Right lobe of liver (tissue), 4 donors: Measurements from ENCODE around the gene ZNF18.

Experiments
- POLR2A ChIP-seq: fragments of 450-650 bp; IDR thresholded peaks from one replicate; pipeline ENCODE4 v1.6.1; 2017; ENCODE audit warnings: antibody characterized with exemption, mild to moderate bottlenecking
- TF ChIP-seq, protein P1 (sequence below), 4 donors: fragments of 200-600 bp in 3 of 4; fragments of 450-650 bp in 1 of 4; IDR thresholded peaks; one replicate each; pipeline versions ENCODE4 v1.5.1 to v1.8.0; 2016 to 2022; ENCODE audit warnings: antibody characterized with exemption in 4 of 4, mild to moderate bottlenecking in 2 of 4
- donor health status: DM: no; HTN: no; CAD: no.
- donor health status: DM: no; HTN: no; CAD: no.
- donor health status: DM: no; HTN: yes; CAD: no.

DNA sequence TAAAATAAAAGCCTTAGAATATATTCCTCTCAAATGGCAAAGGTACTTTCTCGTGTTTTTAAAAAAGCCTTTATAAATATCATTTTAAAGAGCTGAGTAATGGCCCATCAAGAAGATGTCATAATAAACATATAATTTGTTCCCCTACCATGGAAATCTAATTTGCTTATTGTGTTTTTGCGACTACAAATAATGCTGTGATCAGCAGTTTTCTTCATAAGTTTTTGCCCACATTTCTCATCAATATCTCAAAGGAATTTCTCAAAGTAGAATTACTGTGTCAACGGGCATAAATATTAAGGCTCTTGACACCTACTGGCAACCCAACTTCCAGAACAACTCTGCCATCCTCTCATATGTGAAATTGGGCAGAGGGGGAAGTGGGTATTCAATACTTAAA is 17.5 kb downstream of the ZNF18 start:
- TF ChIP-seq, protein P1, sequence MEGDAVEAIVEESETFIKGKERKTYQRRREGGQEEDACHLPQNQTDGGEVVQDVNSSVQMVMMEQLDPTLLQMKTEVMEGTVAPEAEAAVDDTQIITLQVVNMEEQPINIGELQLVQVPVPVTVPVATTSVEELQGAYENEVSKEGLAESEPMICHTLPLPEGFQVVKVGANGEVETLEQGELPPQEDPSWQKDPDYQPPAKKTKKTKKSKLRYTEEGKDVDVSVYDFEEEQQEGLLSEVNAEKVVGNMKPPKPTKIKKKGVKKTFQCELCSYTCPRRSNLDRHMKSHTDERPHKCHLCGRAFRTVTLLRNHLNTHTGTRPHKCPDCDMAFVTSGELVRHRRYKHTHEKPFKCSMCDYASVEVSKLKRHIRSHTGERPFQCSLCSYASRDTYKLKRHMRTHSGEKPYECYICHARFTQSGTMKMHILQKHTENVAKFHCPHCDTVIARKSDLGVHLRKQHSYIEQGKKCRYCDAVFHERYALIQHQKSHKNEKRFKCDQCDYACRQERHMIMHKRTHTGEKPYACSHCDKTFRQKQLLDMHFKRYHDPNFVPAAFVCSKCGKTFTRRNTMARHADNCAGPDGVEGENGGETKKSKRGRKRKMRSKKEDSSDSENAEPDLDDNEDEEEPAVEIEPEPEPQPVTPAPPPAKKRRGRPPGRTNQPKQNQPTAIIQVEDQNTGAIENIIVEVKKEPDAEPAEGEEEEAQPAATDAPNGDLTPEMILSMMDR (IDR thresholded peaks at IDR 0.05) = no peak
- TF ChIP-seq POLR2A = no peak
